HG03139 (cell line): ENCODE measurements around the gene MATK.

Source experiments
- ATAC-seq: cut with Tn5 transposase; IDR thresholded peaks from one replicate; pipeline ENCODE4 v1.9.1; 2021; ENCODE audit not compliant: unreplicated experiment

Gene MATK

GRCh38 chr19:3785938-3786824, at the start of gene MATK:
Gene MATK, minus strand, starts transcription at chr19:3786381. Its CDS starts 1,246 bp downstream, at chr19:3785135.
- no peak for ATAC-seq

- ATAC-seq, result no peak
Measured at GRCh38 chr19:3835055-3835435, 48.9 kb upstream of the MATK start.

- no peak for ATAC-seq
Measured at GRCh38 chr19:3834349-3835054, 48.3 kb upstream of the MATK start.

GRCh38 chr19:3833578-3834348, 47.6 kb upstream of the MATK start:
- ATAC-seq, result no peak

GRCh38 chr19:3832001-3832400, 45.8 kb upstream of the MATK start:
- ATAC-seq, result no peak

- ATAC-seq, result no peak
Measured at GRCh38 chr19:3831601-3832000, 45.4 kb upstream of the MATK start.

- no peak for ATAC-seq
Measured at GRCh38 chr19:3830621-3831589, 44.7 kb upstream of the MATK start.

- ATAC-seq, result no peak
Measured at GRCh38 chr19:3827306-3827705, 41.1 kb upstream of the MATK start.

- ATAC-seq, result no peak
Measured at GRCh38 chr19:3826163-3826562, 40.0 kb upstream of the MATK start.

- no peak for ATAC-seq
Measured at GRCh38 chr19:3825286-3825956, 39.2 kb upstream of the MATK start.

GRCh38 chr19:3823350-3823713, 37.2 kb upstream of the MATK start:
- no peak for ATAC-seq

GRCh38 chr19:3822683-3823349, 36.6 kb upstream of the MATK start:
- no peak for ATAC-seq

- no peak for ATAC-seq
Measured at GRCh38 chr19:3821857-3822364, 35.7 kb upstream of the MATK start.

- no peak for ATAC-seq
Measured at GRCh38 chr19:3821156-3821555, 35.0 kb upstream of the MATK start.

- ATAC-seq, result no peak
Measured at GRCh38 chr19:3819989-3820388, 33.8 kb upstream of the MATK start.

GRCh38 chr19:3818918-3819317, 32.7 kb upstream of the MATK start:
- no peak for ATAC-seq

- no peak for ATAC-seq
Measured at GRCh38 chr19:3818466-3818865, 32.3 kb upstream of the MATK start.

GRCh38 chr19:3817761-3818160, 31.6 kb upstream of the MATK start:
- ATAC-seq, result no peak

- ATAC-seq, result no peak
Measured at GRCh38 chr19:3816566-3817218, 30.5 kb upstream of the MATK start.
